ENCODE data around the gene MDP1. TPM values are rescaled to one million over a fixed set of nuclear protein-coding genes. Genes with fewer than 3 reads are reported as not detected.

Gene MDP1
- polyA plus RNA-seq, 2 of the 4 experiments (the other 2 are of a cell fraction) = 21.6 to 38.6 TPM

GRCh38 chr14:24216345-24216699, 456 bp upstream of the MDP1 start:
- peaks cover 24% of the 10 kb centered on the region for H3K4me1 ChIP-seq
- 58% methylated on average over 2 of the region's 2 CpGs for WGBS (ENCODE audit: missing lambda C conversion rate)
- POLR2A ChIA-PET = interaction anchor here (0.7 to 3.6 kb wide), 8 partner anchors 15 to 213 kb away, joined by 3 to 36 read pairs (median 4); partner anchors contain the start of genes CBLN3, DCAF11, IPO4 and KHNYN
- H3K27ac ChIP-seq = peak overlapping the region in 1 of 2 experiments; percentile 92; a peak in 3 of 6 replicates
- no peaks in the 10 kb centered on the region for H3K9me3 ChIP-seq
- FAIRE-seq (no peak), ATAC-seq (no peak), DNase-seq (ENCODE audit: low read depth in 1 of 2, low spot score in 1 of 2) (no peak)
- TF ChIP-seq NFE2L2 (conservative IDR thresholded peaks at IDR 0.05; ENCODE audit: low read length) (no peak), ATOH8 (CRISPR knock-in tag; IDR thresholded peaks at IDR 0.05; ENCODE audit: low read depth) (no peak), TP53 (CRISPR knock-in tag; IDR thresholded peaks at IDR 0.05) (no peak), CBX8 (IDR thresholded peaks at IDR 0.05) (no peak), FOXS1 (CRISPR knock-in tag; IDR thresholded peaks at IDR 0.05) (no peak), CEBPB (IDR thresholded peaks at IDR 0.05) (no peak), RFX5 (IDR thresholded peaks at IDR 0.05) (no peak), TFCP2L1 (CRISPR knock-in tag; IDR thresholded peaks at IDR 0.05) (no peak), REST (IDR thresholded peaks at IDR 0.05) (no peak), MAX (IDR thresholded peaks at IDR 0.05) (no peak)
- peak overlapping the region; percentile 63; the same call in 1 of the 3 replicates for H3K4me3 ChIP-seq
- H3K4me2 ChIP-seq = peak overlapping the region; percentile 72
- CTCF ChIA-PET = interaction anchor here (0.9 to 4.3 kb wide), 20 partner anchors 9 to 92 kb away, joined by 3 to 31 read pairs (median 5); partner anchors contain the start of genes CIDEB, DHRS1, IPO4 and IRF9

GRCh38 chr14:24213866-24214662, 1.8 kb downstream of the MDP1 start:
- Histone ChIP-seq H3K4me2 (peak overlapping the region; percentile 72), H3K9me3 (no peaks in the 10 kb centered on the region), H3K27ac (peak overlapping the region; percentile 93 to 96), H3K4me1 (peaks cover 24% of the 10 kb centered on the region), H3K4me3 (peak overlapping the region; percentile 57)
- no peak for DNase-seq (ENCODE audit: low read depth in 1 of 2, low spot score in 1 of 2)
- no peak for ATAC-seq
- no peak for FAIRE-seq
- no peak for TF ChIP-seq GATA3 (IDR thresholded peaks at IDR 0.05; ENCODE audit: borderline replicate concordance)
- TF ChIP-seq RCOR1 (IDR thresholded peaks at IDR 0.05; ENCODE audit: low read depth, low read length) = no peak
- ChIA-PET POLR2A (interaction anchor here (0.6 to 3.6 kb wide), 12 partner anchors 8 to 218 kb away, joined by 3 to 36 read pairs (median 4); partner anchors contain the start of genes DHRS1, EMC9, IPO4 and NOP9), CTCF (interaction anchor here (0.7 to 4.3 kb wide), 7 partner anchors 8 to 82 kb away, joined by 3 to 31 read pairs (median 4); partner anchors contain the start of genes PSME2, RNF31 and TINF2)
- 93% methylated on average over 7 of the region's 7 CpGs for WGBS (ENCODE audit: missing lambda C conversion rate)

- POLR2A ChIA-PET = interaction anchor here (0.6 to 3.6 kb wide), 12 partner anchors 9 to 218 kb away, joined by 3 to 36 read pairs (median 4); partner anchors contain the start of genes DHRS1, EMC9, IPO4 and NOP9
- CTCF ChIA-PET = interaction anchor here (0.8 to 4.3 kb wide), 4 partner anchors 25 to 83 kb away, joined by 3 to 31 read pairs (median 4); partner anchors contain the start of genes IPO4, PSME2 and RNF31
- Histone ChIP-seq H3K27ac (peak within 1 kb of the TSS; percentile 93 to 96), H3K4me2 (peak within 1 kb of the TSS; percentile 72), H3K9me3 (no peaks in the 10 kb centered on the region), H3K4me1 (peaks cover 24% of the 10 kb centered on the region), H3K4me3 (peak within 1 kb of the TSS; percentile 57)
- DNase-seq (ENCODE audit: low read depth in 1 of 2, low spot score in 1 of 2) (peak; percentile 98 to 99), ATAC-seq (peak; percentile 91 to 94), FAIRE-seq (no peak)
- WGBS (ENCODE audit: missing lambda C conversion rate) = 1% methylated on average over 48 of the region's 53 CpGs
- TF ChIP-seq RNF2 (IDR thresholded peaks at IDR 0.05; ENCODE audit: borderline replicate concordance, low read depth) = no peak
- no peak; the same call in 1 of the 2 replicates for TF ChIP-seq RARB (CRISPR knock-in tag; IDR thresholded peaks at IDR 0.05)
- TF ChIP-seq TP53 (CRISPR knock-in tag; IDR thresholded peaks at IDR 0.05) = peak; percentile 66; the same call in 1 of the 2 replicates
- no peak for TF ChIP-seq ELK1 (IDR thresholded peaks at IDR 0.05; ENCODE audit: low read depth, low read length)
- no peak for TF ChIP-seq ZNF302 (CRISPR knock-in tag; IDR thresholded peaks at IDR 0.05)
- TF ChIP-seq FOXS1 (CRISPR knock-in tag; IDR thresholded peaks at IDR 0.05) = no peak
- peak; percentile 84 to 97 for TF ChIP-seq JUN (IDR thresholded peaks at IDR 0.05)
- TF ChIP-seq KDM5A (IDR thresholded peaks at IDR 0.05) = peak; percentile 31
- TF ChIP-seq FOSB (CRISPR knock-in tag; IDR thresholded peaks at IDR 0.05) = 0 out of 2 replicates have a peak, but pooled peaks have one; percentile 42
- no peak for TF ChIP-seq SREBF2 (IDR thresholded peaks at IDR 0.05)
- no peak; the same call in none of the 2 replicates for TF ChIP-seq MAX (IDR thresholded peaks at IDR 0.05)
- TF ChIP-seq NFE2L2 (conservative IDR thresholded peaks at IDR 0.05; ENCODE audit: low read length) = no peak; the same call in 1 of the 2 replicates
- TF ChIP-seq BHLHE40 (IDR thresholded peaks at IDR 0.05; ENCODE audit: low read depth, low read length) = peak; percentile 57; the same call in 1 of the 2 replicates
- peak in 1 of 2 experiments; percentile 45; a peak in 1 of 4 replicates for TF ChIP-seq CEBPB (IDR thresholded peaks at IDR 0.05)
- TF ChIP-seq MYC (IDR thresholded peaks at IDR 0.05; ENCODE audit: borderline replicate concordance, low read length) = peak; percentile 13; the same call in 1 of the 2 replicates
- peak; percentile 36; the same call in 1 of the 2 replicates for TF ChIP-seq GATA3 (IDR thresholded peaks at IDR 0.05; ENCODE audit: borderline replicate concordance)
These were observed 2.7 kb downstream of the MDP1 start, which contains the start of gene CHMP4A for GRCh38 chr14:24212924-24213865. TSS of gene CHMP4A (minus strand) at chr14:24213488. CDS start at chr14:24213439, 49 bp downstream.
